K562 (cell line): ENCODE data around the gene DNAJB6. TPM values are rescaled to one million over a fixed set of nuclear protein-coding genes. Genes with fewer than 3 reads are reported as not detected.

Source experiments
- DMBX1 ChIP-seq: fragments of 250-450 bp; sonication (Bioruptor Pico); IDR thresholded peaks from 2 replicates; pipeline ENCODE4 v1.8.0; 2022; ENCODE audit warnings: inconsistent platforms, mild to moderate bottlenecking, moderate library complexity, borderline replicate concordance
- DNMT1 ChIP-seq: fragments of 450-650 bp; IDR thresholded peaks from 2 replicates; pipeline ENCODE4 v1.6.1; 2016; ENCODE audit warnings: antibody characterized with exemption, mild to moderate bottlenecking
- ETV5 ChIP-seq: sonication (generic); formaldehyde crosslinking; IDR thresholded peaks from 2 replicates; pipeline ENCODE4 v1.4.0; 2020; ENCODE audit warnings: low read depth, mild to moderate bottlenecking, missing genetic modification reagents
- FIP1L1 ChIP-seq: fragments of 200-400 bp; formaldehyde crosslinking; IDR thresholded peaks from 2 replicates; pipeline ENCODE4 v1.6.1; 2018; ENCODE audit warnings: mild to moderate bottlenecking, low read depth, low read length; ENCODE audit not compliant: poor library complexity, severe bottlenecking
- GATAD2A ChIP-seq: fragments of 450-650 bp; IDR thresholded peaks from 2 replicates; pipeline ENCODE4 v1.6.1; 2017
- HIVEP1 ChIP-seq: fragments of 250-450 bp; sonication (Bioruptor Pico); IDR thresholded peaks from 2 replicates; pipeline ENCODE4 v1.4.0; 2020; ENCODE audit warnings: mild to moderate bottlenecking
- HMGN3 ChIP-seq: IDR thresholded peaks from 2 replicates; pipeline ENCODE4 v1.6.1; 2011; ENCODE audit warnings: borderline replicate concordance, low read depth, mild to moderate bottlenecking, mixed read lengths, low read length; ENCODE audit not compliant: insufficient read length; ENCODE audit errors: extremely low read depth
- KHSRP ChIP-seq: fragments of 450-650 bp; IDR thresholded peaks from 2 replicates; pipeline ENCODE4 v1.6.1; 2017
- MCM7 ChIP-seq, 2 experiments: fragments of 450-650 bp; IDR thresholded peaks; 2 replicates each; pipeline ENCODE4 v1.6.1; 2016 to 2018
- MECOM ChIP-seq: fragments of 250-450 bp; sonication (Bioruptor Pico); IDR thresholded peaks from 2 replicates; pipeline ENCODE4 v1.8.0; 2022; ENCODE audit warnings: inconsistent platforms
- NCOR1 ChIP-seq: fragments of 450-650 bp; IDR thresholded peaks from 2 replicates; pipeline ENCODE4 v1.6.1; 2016; ENCODE audit warnings: mild to moderate bottlenecking, moderate library complexity
- RBM34 ChIP-seq: fragments of 200-400 bp; formaldehyde crosslinking; IDR thresholded peaks from 2 replicates; pipeline ENCODE4 v1.6.1; 2018; ENCODE audit warnings: low read length, borderline replicate concordance; ENCODE audit not compliant: insufficient read depth
- ZEB2 ChIP-seq: fragments of 450-650 bp; IDR thresholded peaks from 2 replicates; pipeline ENCODE4 v1.6.1; 2016
- polyA plus RNA-seq, 8 experiments: library from polyadenylated mRNA; depleted of rRNA in 4 of 8; stranded (reverse) in 5 of 8; unstranded in 3 of 8; fragments of >200 nt; fragmentation: Nextera tagmentation in 2 of 8; fragmentation: Illumina TruSeq in 1 of 8; extraction: Ambion mirVana in 2 of 8; extraction: Trizol in 1 of 8; gene quantifications; 2 replicates each; pipeline versions ENCODE4 v1.2.1 to v1.2.3, GENCODE V29; 2011 to 2014; ENCODE audit warnings: inconsistent platforms in 1 of 8, missing spikeins in 1 of 8
- total RNA-seq, 7 experiments: library from RNA; depleted of rRNA in 6 of 7; stranded (reverse); fragments of >200 nt in 6 of 7; fragmentation: Illumina TruSeq in 2 of 7; extraction: Trizol in 2 of 7; gene quantifications; 2 replicates each; pipeline versions ENCODE4 v1.2.1 to v1.2.3, GENCODE V29; 2011 to 2021; ENCODE audit warnings: low replicate concordance in 1 of 7
- TF ChIP-seq, protein P1 (sequence below): fragments of 450-650 bp; IDR thresholded peaks from 2 replicates; pipeline ENCODE4 v1.6.1; 2016; ENCODE audit warnings: mild to moderate bottlenecking, moderate library complexity
- TF ChIP-seq, protein P2 (sequence below): fragments of 250-450 bp; sonication (Bioruptor Pico); IDR thresholded peaks from 2 replicates; pipeline ENCODE4 v1.9.0; 2021; ENCODE audit warnings: mild to moderate bottlenecking

DNAJB6 gene
- total and polyA plus RNA-seq, 9 of the 15 experiments (the other 6 are each of a cell fraction or from before 2014, with no cell fraction given): 84.5 to 158 (median 135) TPM

DNA sequence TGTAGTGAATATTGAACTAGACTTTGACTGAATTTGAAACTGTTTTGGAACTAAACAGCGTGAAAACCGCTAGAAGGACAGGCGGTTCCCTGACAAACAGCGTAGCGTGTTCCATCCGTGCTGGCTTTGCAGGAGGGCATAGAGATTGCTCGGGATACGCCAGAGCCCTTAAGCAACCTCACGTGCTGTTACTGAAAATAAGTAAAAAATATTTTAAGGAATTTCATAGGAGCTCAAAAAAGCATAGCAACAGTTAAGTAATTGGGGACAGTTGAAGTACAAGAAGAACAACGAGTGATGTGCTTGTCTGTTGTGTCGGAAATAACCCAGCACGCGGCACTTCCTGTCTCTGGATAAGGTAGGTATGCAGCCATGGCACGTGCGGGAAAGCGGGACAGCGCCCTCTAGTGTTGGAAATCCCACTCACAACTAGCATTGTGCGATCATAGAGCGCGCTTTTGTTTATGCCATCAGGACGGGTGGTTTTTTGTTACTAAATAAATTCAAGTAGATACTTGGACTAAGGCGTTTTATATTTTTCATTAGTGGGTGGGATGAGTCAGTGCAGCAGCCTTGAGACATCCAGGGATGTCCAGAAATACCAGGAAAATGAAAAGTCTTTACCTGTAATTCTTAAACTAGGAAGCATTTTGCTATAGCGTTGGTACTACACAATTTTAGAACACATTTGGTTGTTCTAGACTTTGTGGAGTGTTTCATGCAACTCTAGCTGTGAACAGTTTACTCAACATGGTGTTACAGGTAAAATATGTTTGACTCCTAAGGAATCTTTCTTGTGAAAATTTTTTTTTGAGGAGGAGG is 50.4 kb downstream of the DNAJB6 start (continued):
- TF ChIP-seq, protein P1, sequence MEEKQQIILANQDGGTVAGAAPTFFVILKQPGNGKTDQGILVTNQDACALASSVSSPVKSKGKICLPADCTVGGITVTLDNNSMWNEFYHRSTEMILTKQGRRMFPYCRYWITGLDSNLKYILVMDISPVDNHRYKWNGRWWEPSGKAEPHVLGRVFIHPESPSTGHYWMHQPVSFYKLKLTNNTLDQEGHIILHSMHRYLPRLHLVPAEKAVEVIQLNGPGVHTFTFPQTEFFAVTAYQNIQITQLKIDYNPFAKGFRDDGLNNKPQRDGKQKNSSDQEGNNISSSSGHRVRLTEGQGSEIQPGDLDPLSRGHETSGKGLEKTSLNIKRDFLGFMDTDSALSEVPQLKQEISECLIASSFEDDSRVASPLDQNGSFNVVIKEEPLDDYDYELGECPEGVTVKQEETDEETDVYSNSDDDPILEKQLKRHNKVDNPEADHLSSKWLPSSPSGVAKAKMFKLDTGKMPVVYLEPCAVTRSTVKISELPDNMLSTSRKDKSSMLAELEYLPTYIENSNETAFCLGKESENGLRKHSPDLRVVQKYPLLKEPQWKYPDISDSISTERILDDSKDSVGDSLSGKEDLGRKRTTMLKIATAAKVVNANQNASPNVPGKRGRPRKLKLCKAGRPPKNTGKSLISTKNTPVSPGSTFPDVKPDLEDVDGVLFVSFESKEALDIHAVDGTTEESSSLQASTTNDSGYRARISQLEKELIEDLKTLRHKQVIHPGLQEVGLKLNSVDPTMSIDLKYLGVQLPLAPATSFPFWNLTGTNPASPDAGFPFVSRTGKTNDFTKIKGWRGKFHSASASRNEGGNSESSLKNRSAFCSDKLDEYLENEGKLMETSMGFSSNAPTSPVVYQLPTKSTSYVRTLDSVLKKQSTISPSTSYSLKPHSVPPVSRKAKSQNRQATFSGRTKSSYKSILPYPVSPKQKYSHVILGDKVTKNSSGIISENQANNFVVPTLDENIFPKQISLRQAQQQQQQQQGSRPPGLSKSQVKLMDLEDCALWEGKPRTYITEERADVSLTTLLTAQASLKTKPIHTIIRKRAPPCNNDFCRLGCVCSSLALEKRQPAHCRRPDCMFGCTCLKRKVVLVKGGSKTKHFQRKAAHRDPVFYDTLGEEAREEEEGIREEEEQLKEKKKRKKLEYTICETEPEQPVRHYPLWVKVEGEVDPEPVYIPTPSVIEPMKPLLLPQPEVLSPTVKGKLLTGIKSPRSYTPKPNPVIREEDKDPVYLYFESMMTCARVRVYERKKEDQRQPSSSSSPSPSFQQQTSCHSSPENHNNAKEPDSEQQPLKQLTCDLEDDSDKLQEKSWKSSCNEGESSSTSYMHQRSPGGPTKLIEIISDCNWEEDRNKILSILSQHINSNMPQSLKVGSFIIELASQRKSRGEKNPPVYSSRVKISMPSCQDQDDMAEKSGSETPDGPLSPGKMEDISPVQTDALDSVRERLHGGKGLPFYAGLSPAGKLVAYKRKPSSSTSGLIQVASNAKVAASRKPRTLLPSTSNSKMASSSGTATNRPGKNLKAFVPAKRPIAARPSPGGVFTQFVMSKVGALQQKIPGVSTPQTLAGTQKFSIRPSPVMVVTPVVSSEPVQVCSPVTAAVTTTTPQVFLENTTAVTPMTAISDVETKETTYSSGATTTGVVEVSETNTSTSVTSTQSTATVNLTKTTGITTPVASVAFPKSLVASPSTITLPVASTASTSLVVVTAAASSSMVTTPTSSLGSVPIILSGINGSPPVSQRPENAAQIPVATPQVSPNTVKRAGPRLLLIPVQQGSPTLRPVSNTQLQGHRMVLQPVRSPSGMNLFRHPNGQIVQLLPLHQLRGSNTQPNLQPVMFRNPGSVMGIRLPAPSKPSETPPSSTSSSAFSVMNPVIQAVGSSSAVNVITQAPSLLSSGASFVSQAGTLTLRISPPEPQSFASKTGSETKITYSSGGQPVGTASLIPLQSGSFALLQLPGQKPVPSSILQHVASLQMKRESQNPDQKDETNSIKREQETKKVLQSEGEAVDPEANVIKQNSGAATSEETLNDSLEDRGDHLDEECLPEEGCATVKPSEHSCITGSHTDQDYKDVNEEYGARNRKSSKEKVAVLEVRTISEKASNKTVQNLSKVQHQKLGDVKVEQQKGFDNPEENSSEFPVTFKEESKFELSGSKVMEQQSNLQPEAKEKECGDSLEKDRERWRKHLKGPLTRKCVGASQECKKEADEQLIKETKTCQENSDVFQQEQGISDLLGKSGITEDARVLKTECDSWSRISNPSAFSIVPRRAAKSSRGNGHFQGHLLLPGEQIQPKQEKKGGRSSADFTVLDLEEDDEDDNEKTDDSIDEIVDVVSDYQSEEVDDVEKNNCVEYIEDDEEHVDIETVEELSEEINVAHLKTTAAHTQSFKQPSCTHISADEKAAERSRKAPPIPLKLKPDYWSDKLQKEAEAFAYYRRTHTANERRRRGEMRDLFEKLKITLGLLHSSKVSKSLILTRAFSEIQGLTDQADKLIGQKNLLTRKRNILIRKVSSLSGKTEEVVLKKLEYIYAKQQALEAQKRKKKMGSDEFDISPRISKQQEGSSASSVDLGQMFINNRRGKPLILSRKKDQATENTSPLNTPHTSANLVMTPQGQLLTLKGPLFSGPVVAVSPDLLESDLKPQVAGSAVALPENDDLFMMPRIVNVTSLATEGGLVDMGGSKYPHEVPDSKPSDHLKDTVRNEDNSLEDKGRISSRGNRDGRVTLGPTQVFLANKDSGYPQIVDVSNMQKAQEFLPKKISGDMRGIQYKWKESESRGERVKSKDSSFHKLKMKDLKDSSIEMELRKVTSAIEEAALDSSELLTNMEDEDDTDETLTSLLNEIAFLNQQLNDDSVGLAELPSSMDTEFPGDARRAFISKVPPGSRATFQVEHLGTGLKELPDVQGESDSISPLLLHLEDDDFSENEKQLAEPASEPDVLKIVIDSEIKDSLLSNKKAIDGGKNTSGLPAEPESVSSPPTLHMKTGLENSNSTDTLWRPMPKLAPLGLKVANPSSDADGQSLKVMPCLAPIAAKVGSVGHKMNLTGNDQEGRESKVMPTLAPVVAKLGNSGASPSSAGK: peak; percentile 96
- no peak for TF ChIP-seq RBM34
- TF ChIP-seq GATAD2A: no peak
- TF ChIP-seq HMGN3: no peak
- TF ChIP-seq KHSRP: no peak
- peak; percentile 57 for TF ChIP-seq ZEB2
- peak; percentile 58 for TF ChIP-seq NCOR1
- peak; percentile 82; the same call in 1 of the 2 replicates for TF ChIP-seq ETV5 (CRISPR knock-in tag)
- TF ChIP-seq DMBX1: peak; percentile 78; the same call in 1 of the 2 replicates
- no peak for TF ChIP-seq MCM7 (IDR thresholded peaks at IDR 0.05)
- TF ChIP-seq FIP1L1: no peak
- TF ChIP-seq DNMT1: peak; percentile 49; the same call in 1 of the 2 replicates
- no peak for TF ChIP-seq MECOM (CRISPR knock-in tag)
- no peak for TF ChIP-seq HIVEP1 (CRISPR knock-in tag)
- TF ChIP-seq, protein P2, sequence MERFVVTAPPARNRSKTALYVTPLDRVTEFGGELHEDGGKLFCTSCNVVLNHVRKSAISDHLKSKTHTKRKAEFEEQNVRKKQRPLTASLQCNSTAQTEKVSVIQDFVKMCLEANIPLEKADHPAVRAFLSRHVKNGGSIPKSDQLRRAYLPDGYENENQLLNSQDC: no peak
